Epithelial cell of proximal tubule (primary cell): ENCODE data around the gene GRIA1. TPM values are rescaled to one million over a fixed set of nuclear protein-coding genes. Genes with fewer than 3 reads are reported as not detected.

Source experiments
- DNase-seq: peaks from one replicate; pipeline ENCODE4 v3.0.0-alpha.2; 2011; ENCODE audit warnings: low read depth
- H3K4me3 ChIP-seq: 2 replicates; pipeline ENCODE4 v1.5.1; 2011; ENCODE audit warnings: low read depth, mild to moderate bottlenecking, low read length
- total RNA-seq: library from RNA; depleted of rRNA; stranded (reverse); fragments of >200 nt; gene quantifications from 2 replicates; pipeline ENCODE4 v1.2.3, GENCODE V29; 2015
- TF ChIP-seq, protein P1 (sequence below): conservative IDR thresholded peaks from 2 replicates; pipeline ENCODE4 v1.5.1; 2012; ENCODE audit warnings: low read depth, mild to moderate bottlenecking, low read length

Gene GRIA1
- total RNA-seq, 1 donor from 2014 or later: not detected

DNA sequence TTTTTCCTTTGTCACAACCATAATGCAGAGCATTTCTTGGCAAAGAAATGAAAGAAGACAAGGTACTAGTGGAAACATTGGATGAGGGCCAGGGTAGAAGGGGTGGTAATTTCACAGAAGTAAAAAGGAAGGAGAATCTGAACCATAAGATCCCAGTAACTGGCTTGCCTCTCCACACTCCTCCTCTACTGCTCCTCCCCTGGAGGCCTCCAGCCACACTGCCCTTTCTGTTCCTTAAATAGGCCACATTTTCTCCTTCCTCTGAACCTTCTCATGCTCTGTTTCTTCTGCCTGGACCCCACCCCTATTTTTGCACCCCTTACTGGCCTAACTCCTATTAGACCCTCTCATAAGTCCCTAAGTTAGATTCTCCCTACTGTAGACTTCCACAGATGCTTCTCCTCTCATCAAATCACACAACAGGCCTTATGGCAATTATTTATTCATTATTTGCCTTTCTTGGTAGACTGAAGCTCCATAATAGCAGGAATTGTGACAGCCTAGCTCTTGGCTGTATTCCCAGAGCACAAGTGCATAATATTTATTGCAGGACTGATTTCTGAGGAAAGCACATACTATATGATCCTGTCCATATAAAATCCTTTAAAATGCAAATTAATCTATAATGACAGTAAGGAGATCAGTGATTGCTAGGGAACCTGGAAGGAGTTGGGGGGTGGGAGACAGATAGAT is 31.3 kb upstream of the GRIA1 start:
- H3K4me3 ChIP-seq: no peak overlapping the region
- TF ChIP-seq, protein P1, sequence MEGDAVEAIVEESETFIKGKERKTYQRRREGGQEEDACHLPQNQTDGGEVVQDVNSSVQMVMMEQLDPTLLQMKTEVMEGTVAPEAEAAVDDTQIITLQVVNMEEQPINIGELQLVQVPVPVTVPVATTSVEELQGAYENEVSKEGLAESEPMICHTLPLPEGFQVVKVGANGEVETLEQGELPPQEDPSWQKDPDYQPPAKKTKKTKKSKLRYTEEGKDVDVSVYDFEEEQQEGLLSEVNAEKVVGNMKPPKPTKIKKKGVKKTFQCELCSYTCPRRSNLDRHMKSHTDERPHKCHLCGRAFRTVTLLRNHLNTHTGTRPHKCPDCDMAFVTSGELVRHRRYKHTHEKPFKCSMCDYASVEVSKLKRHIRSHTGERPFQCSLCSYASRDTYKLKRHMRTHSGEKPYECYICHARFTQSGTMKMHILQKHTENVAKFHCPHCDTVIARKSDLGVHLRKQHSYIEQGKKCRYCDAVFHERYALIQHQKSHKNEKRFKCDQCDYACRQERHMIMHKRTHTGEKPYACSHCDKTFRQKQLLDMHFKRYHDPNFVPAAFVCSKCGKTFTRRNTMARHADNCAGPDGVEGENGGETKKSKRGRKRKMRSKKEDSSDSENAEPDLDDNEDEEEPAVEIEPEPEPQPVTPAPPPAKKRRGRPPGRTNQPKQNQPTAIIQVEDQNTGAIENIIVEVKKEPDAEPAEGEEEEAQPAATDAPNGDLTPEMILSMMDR: no peak
- DNase-seq: no peak

DNA sequence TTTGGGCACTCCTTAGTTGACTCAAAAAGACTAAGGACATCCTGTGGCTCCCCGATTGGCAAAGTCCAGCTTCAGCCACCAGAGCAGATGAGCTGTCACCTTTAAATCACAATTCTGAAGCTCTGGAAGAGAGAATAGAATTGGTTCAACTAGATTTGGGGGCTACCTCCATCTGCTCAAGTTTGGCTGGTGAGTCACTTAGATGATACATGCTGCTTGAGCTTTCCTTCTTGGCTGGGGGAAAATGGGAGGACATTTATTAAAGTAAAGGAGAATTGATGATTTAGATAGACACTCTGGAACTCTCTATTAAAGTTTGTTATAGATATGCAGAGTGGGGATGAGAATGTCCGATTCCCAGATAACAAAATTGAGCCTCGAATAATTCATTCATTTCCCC is 30.0 kb upstream of the GRIA1 start:
- TF ChIP-seq, protein P1: no peak

DNA sequence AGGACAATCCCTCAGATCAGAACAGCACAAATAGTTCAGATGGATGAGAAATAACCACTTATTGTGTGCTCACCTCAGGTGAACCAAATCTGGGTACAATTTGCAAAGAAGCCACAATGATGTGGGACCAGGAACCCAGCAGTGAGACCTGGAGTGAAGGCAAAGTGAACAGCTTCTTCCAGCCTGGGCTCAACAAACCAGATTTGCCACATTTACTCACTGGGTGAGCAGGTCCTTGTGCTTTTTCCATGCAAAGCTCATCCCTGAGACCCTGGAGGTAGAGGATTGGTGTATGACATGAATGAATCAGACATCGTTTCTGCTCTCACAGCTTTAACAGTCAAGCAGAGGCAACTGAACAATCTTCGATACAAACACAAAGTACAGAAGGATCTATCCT is 29.1 kb upstream of the GRIA1 start:
- TF ChIP-seq, protein P1: no peak
- H3K4me3 ChIP-seq: no peak overlapping the region
- DNase-seq: no peak

More for the DNA sequence above, 30.0 kb upstream of the GRIA1 start:
- H3K4me3 ChIP-seq: no peak overlapping the region
- no peak for DNase-seq

DNA sequence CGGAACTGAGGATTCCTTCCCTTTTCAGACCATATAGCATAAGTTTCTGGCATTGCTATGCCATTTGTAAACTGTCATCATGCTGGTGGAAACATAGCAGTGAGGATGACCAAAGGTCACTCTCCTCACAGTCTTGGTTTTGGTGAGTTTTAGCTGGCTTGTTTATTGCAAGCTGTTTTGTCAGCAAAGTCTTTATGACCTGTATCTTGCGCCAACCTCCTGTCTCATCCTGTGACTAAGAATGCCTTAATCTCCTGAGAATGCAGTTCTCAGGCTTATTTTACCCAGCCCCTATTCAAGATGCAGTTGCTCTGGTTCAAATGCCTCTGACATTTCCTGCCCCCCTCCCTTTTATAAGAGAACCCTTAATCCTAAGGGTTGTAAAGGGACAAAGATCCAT is 26.7 kb upstream of the GRIA1 start:
- TF ChIP-seq, protein P1: no peak
- no peak overlapping the region for H3K4me3 ChIP-seq
- DNase-seq: peak; percentile 77

DNA sequence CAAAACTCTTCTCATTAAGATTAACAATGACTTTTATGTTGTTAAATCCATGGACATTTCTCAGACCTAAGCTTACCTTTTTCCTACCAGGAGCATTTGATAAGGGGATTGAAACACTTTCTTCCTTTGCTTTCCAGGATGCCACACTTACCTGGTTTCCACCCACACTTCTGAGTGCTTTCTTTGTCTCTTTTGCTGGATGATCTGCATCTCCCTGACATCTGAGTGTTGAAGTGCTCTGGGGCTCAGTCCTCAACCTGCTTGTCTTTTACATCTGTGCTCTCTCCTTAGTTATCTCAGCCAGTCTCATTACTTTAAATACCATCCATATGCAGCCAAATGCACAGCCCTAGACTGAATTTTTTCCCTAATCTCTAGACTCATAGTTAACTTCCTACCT is 22.9 kb upstream of the GRIA1 start:
- TF ChIP-seq, protein P1: no peak
- no peak overlapping the region for H3K4me3 ChIP-seq
- DNase-seq: no peak

DNA sequence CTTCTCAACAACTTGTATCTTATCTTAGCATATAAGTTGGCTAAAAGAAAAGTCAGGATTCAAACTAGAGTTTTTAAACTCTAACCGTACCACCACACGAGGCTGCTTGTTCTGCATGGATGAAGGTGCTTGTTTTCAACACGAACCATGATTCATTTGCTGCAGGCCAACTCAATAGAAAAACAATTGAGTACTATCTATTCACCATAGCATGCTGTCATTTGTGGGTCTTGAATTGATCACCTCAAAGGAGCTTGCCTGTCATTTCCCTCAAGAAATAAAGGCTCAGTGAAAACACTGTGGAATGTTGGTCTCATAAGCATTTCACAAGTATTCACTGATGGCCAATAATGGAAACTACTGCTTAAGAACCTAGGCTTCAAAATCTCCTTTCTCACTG is 21.0 kb upstream of the GRIA1 start:
- H3K4me3 ChIP-seq: no peak overlapping the region
- DNase-seq: peak; percentile 64
- TF ChIP-seq, protein P1: no peak

DNA sequence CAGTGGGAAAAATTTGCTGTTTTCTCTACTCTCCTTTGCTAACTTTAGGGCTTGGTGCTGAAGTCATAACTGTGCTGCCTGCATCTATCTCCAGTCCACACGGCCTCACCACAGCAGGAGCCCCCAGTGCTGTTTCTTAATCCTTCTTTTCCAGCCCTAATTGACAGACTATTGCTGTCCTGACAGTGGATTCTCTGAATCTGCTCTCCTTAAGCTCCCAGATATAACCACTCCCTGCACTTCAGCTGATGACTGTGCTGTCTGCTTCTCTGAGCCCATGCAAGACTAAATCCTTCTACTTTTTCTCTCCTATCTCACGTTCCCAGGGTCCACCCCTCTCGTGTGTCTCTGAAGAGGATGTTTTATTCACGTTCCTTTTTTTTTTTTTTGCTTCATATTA is 19.7 kb upstream of the GRIA1 start:
- H3K4me3 ChIP-seq: no peak overlapping the region
- no peak for DNase-seq
- TF ChIP-seq, protein P1: no peak
